Measurements from ENCODE around the gene MROH8. TPM values are rescaled to one million over a fixed set of nuclear protein-coding genes. Genes with fewer than 3 reads are reported as not detected.
A peak's percentile ranks its signal among the peaks of the same experiment; 100 is the strongest.

The MROH8 gene
- total and polyA plus RNA-seq, 8 donors = 0.43 to 6.4 (median 1.8) TPM; not detected in 1

GRCh38 chr20:37188787-37189186, 9.4 kb upstream of the MROH8 start:
- WGBS, 5 donors = 80 to 97% (median 89%) methylated on average over 6 to 7 of the region's 7 CpGs
- intact Hi-C loops (cut with DNase I; ENCODE audit: low total_unique reads) = no loop called here
- Histone ChIP-seq H3K27me3 (no peaks in the 10 kb centered on the region), H3K4me3 (no peak overlapping the region), H3K9me3 (no peaks in the 10 kb centered on the region), H3K36me3 (peaks cover 30 to 79% (median 59%) of the 10 kb centered on the region in 4 donors), H3K4me1 (peaks cover 18 to 64% (median 40%) of the 10 kb centered on the region in 4 donors), H3K27ac (no peak overlapping the region)
- DNase-seq = no peak
- TF ChIP-seq CTCF (IDR thresholded peaks at IDR 0.05) = no peak
- TF ChIP-seq POLR2A (IDR thresholded peaks at IDR 0.05) = no peak

GRCh38 chr20:37185686-37186085, 6.3 kb upstream of the MROH8 start:
- no peak overlapping the region for H3K4me3 ChIP-seq
- intact Hi-C loops (cut with DNase I; ENCODE audit: low total_unique reads) = no loop called here
- no peak for DNase-seq
- WGBS, 5 donors = 92 to 97% (median 93%) methylated on average over 5 of the region's 5 CpGs
- TF ChIP-seq EP300 (IDR thresholded peaks at IDR 0.05) = no peak
- TF ChIP-seq CTCF (IDR thresholded peaks at IDR 0.05) = no peak
- TF ChIP-seq POLR2AphosphoS5 (IDR thresholded peaks at IDR 0.05) = no peak
- no peak for TF ChIP-seq POLR2A (IDR thresholded peaks at IDR 0.05)
- H3K9me3 ChIP-seq = no peaks in the 10 kb centered on the region
- H3K4me1 ChIP-seq = peaks cover 25 to 64% (median 42%) of the 10 kb centered on the region in 4 donors
- H3K27ac ChIP-seq = no peak overlapping the region
- no peaks in the 10 kb centered on the region for H3K27me3 ChIP-seq
- H3K36me3 ChIP-seq = peaks cover 30 to 71% (median 59%) of the 10 kb centered on the region in 4 donors

DNA sequence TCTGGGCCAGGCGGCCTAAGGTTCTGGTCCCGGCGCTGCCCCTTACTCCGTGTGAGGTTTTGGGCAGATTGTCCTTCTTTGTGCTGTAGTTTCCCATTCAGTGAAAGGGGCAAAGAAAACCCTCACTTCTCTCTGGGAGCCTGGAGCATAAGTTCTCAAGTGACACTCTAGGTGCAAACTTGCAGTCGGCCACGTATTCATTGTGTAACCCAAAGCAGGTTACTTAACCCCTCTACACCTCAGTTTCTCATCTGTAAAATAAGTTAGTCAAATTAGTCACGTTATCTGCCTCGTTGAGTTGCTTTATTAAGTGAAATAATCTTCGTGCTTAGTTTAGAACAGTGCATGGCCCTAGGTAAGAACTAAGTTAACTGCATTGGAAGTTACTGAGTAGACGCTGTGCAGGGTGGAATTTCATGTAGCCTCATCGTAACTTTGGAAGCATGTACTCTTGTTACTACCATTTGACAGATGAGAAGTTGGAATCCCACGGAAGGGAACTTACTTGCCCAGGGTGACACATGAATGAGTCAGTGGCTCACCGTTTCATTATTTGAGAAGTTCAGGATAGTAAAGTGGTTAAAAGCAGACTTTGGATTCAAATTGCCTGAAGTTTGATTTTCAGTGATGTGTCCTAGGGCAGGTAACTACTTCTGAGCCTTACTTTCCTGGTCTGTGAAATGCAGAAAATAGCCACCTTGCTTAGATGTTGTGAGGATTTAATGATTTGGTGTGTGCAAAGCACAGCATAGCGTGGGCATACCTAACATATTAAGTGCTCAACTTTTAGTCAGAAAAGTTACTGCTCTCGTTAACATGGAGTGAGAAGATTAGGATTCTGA, 556 bp upstream of the MROH8 start:
- peak overlapping the region; percentile 95 to 98 (median 98) for H3K27ac ChIP-seq
- peak overlapping the region; percentile 85 to 97 (median 91) for H3K4me3 ChIP-seq
- no peak for DNase-seq
- no peaks in the 10 kb centered on the region for H3K27me3 ChIP-seq
- WGBS, 5 donors = 4 to 6% (median 5%) methylated on average over 11 to 15 of the region's 15 CpGs
- TF ChIP-seq POLR2A (IDR thresholded peaks at IDR 0.05) (no peak), POLR2AphosphoS5 (IDR thresholded peaks at IDR 0.05) (no peak), CTCF (IDR thresholded peaks at IDR 0.05) (no peak), EP300 (IDR thresholded peaks at IDR 0.05) (no peak)
- intact Hi-C loops (cut with DNase I; ENCODE audit: low total_unique reads) = no loop called here
- H3K9me3 ChIP-seq = no peaks in the 10 kb centered on the region
- peaks cover 11 to 19% (median 15%) of the 10 kb centered on the region in 4 donors for H3K36me3 ChIP-seq
- peaks cover 27 to 59% (median 45%) of the 10 kb centered on the region in 4 donors for H3K4me1 ChIP-seq

- no peak overlapping the region for H3K27ac ChIP-seq
- peaks cover 0 to 8% (median 3%) of the 10 kb centered on the region in 4 donors for H3K4me1 ChIP-seq
- no peak overlapping the region for H3K4me3 ChIP-seq
- no peak for DNase-seq
- H3K9me3 ChIP-seq = no peaks in the 10 kb centered on the region
- peaks cover 0 to 5% (median under 1%) of the 10 kb centered on the region in 4 donors for H3K36me3 ChIP-seq
- H3K27me3 ChIP-seq = no peaks in the 10 kb centered on the region
- TF ChIP-seq EP300 (IDR thresholded peaks at IDR 0.05) (no peak), POLR2AphosphoS5 (IDR thresholded peaks at IDR 0.05) (no peak), CTCF (IDR thresholded peaks at IDR 0.05) (no peak), POLR2A (IDR thresholded peaks at IDR 0.05) (no peak)
- 92 to 96% (median 95%) methylated on average over 4 of the region's 4 CpGs for WGBS, 5 donors
- intact Hi-C loops (cut with DNase I; ENCODE audit: low total_unique reads) = no loop called here
These were observed 6.5 kb downstream of the MROH8 start for GRCh38 chr20:37172836-37173235.
